GM23248 (cell line): ENCODE measurements around the gene DGKA.

ENCODE experiments used
- EZH2 ChIP-seq: fragments of 200-600 bp; sonication (generic); IDR thresholded peaks from 2 replicates; pipeline ENCODE4 v1.6.1; 2018; ENCODE audit warnings: antibody characterized with exemption, mild to moderate bottlenecking; ENCODE audit not compliant: insufficient read depth, poor library complexity, severe bottlenecking
- EZH2phosphoT487 ChIP-seq: fragments of 200-600 bp; sonication (generic); IDR thresholded peaks from 2 replicates; pipeline ENCODE4 v1.6.1; 2018; ENCODE audit warnings: antibody characterized with exemption, moderate library complexity, mild to moderate bottlenecking, low read depth; ENCODE audit not compliant: insufficient read depth

GRCh38 chr12:55978393-55978792 lies 47.4 kb downstream of the DGKA start:
- TF ChIP-seq EZH2 (no peak), EZH2phosphoT487 (no peak)
